Mucosa of descending colon (tissue), 3 donors: ENCODE results near the gene LAT. TPM values are rescaled to one million over a fixed set of nuclear protein-coding genes. Genes with fewer than 3 reads are reported as not detected.

Source experiments
- ATAC-seq: fragments of 200-7000 bp; cut with Tn5 transposase; one replicate; pipeline ENCODE4 v1.9.1; 2020; ENCODE audit warnings: mild to moderate bottlenecking, moderate library complexity
- DNase-seq, 3 donors: peaks; one replicate each; pipeline ENCODE4 v3.0.0-alpha.2; 2020
- H3K36me3 ChIP-seq: fragments of 200-600 bp; one replicate; pipeline ENCODE4 v1.8.0; 2021; ENCODE audit warnings: low read depth, mild to moderate bottlenecking
- H3K4me1 ChIP-seq: fragments of 200-600 bp; one replicate; pipeline ENCODE4 v1.8.0; 2021; ENCODE audit warnings: low read depth, mild to moderate bottlenecking
- H3K4me3 ChIP-seq: fragments of 200-600 bp; one replicate; pipeline ENCODE4 v1.8.0; 2021; ENCODE audit warnings: mild to moderate bottlenecking
- H3K9me3 ChIP-seq: fragments of 200-600 bp; one replicate; pipeline ENCODE4 v1.8.0; 2021; ENCODE audit warnings: mild to moderate bottlenecking
- CTCF ChIP-seq: fragments of 200-600 bp; IDR thresholded peaks from one replicate; pipeline ENCODE4 v1.8.0; 2022; ENCODE audit warnings: antibody characterized with exemption, mild to moderate bottlenecking
- intact Hi-C, 2 donors: fragments of 100-400 bp; cut with DNase I in 1 of 2; cut with micrococcal nuclease in 1 of 2; formaldehyde crosslinking; loops; one replicate each; pipeline versions ENCODE4 v1.11.0 to v1.11.1; 2022; cut with DNase I, micrococcal nuclease
- long read RNA-seq, 2 donors: library from polyadenylated mRNA; unstranded; transcript quantifications; one replicate each; pipeline ENCODE4 v2.0.0, GENCODE V29; 2019 to 2021
- total RNA-seq, 3 donors: library from RNA; stranded (reverse); fragmentation: NEBNext Ultra II Directional in 2 of 3; extraction: Animal tissue kit (Norgen Biotek cat#: 25700) in 2 of 3; gene quantifications; one replicate each; pipeline versions ENCODE4 v1.2.1 to v1.2.4, GENCODE V29; 2021 to 2023
- donor health status: DM: no; HTN: no; CAD: no; lungs with moderate emphysema.
- donor health status: DM: no; HTN: no; CAD: no.
- donor health status: DM: no; HTN: yes; CAD: no.

Gene LAT
- total RNA-seq, result 10 to 100 TPM in 2 of 3 donors, 1 to 10 TPM in 1; 8.5 to 13.0 (median 11.6) TPM
- long read RNA-seq, donor 1, partial matches to known transcripts, result 0 of 4 reads
- long read RNA-seq, donor 1, other reads (novel, unspliced or antisense), result 0 of 4 reads
- long read RNA-seq, donor 2, partial matches to known transcripts, result 0 of 3 reads
- long read RNA-seq, donor 2, other reads (novel, unspliced or antisense), result 0 of 3 reads

DNA sequence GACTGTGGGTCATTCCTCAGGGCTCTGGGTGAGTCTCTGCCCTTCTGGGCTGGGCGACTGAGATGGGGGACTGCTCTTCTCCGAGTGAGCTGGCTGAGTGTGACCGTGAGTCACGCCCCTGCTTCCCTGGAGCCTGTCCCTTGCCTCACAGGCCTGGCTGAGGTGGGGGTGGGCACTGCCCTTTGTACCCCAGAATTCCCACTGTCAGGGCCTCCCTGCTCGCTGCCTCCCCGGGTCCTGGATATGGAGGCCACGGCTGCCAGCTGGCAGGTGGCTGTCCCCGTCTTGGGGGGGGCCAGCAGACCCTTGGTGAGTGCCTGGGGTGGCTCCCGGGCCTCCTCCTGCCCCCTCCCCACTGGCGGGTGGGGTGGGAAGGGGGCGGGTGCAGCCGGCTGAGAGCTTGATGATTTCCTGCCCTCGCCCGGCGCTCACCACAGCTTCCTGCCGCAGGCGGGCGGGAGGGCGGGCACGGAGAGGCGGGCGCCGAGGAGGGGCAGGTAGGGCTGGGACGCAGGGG, at the start of gene LAT:
LAT (plus strand) TSS at position 434 of the 517 bp plus-strand sequence. CDS start 366 bp downstream, outside the sequence.
- intact Hi-C loops, result no loop called here
- H3K36me3 ChIP-seq, result no peaks in the 10 kb centered on the region
- ATAC-seq, result peak; percentile 76
- H3K4me1 ChIP-seq, result no peaks in the 10 kb centered on the region
- peaks cover 3% of the 10 kb centered on the region for H3K9me3 ChIP-seq
- DNase-seq, result peak; percentile 45 to 85 (median 71)
- TF ChIP-seq CTCF, result no peak
- H3K4me3 ChIP-seq, result no peak within 1 kb of the TSS

DNA sequence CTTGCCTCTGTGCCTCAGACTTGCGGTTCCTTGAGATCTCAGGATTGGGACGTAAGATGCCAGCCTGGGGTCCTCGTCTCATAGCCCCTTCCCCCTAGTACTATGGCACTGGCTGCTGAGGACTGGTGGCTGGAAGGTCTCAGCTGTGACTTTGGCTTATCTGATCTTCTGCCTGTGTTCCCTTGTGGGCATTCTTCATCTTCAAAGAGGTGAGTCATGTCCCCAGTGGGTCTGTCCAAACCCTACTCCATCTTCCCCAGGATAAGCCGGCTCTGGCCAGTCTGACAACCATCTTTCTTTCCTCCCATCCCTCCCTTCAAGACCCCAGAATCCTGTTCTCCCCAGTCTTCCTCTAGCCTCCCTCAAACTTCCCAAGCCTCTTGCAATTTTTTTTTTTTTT, 49.5 kb upstream of the LAT start:
- ATAC-seq, result no peak

DNA sequence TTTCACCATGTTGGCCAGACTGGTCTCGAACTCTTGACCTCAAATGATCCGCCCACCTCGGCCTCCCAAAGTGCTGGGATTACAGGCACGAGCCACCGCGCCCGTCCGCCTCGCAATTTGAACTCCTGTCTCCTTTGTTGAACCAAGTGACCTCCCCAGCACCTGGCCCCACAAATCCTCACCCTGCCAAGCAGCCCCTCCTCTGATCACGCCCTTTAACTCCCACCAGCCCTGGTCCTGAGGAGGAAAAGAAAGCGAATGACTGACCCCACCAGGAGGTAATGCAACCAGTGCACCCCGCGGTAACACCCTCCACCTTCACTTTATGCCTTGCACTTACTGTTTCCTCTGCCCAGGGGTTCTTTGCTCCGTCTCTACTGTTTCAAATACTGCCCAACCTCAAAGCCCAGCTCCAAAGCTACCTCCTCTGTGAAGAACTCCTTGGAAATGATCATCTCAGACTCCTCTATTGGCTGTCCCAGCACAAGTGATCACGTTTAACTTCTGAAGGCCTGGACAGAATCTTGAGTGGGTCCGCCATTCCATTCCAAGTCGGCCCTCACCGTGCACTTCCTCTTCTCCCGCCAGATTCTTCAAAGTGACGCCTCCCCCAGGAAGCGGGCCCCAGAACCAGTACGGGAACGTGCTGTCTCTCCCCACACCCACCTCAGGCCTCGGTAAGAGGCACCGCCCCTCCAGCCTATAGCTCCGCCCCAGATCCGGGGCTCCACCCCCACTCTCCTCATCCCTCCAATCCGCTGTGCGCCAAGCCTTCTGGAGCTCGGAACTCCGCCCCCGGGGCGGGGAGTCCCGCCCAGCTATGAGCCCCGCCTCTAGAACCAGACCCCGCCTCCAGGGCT, 48.7 kb upstream of the LAT start:
- Histone ChIP-seq H3K36me3 (no peaks in the 10 kb centered on the region), H3K4me3 (no peak overlapping the region), H3K9me3 (no peaks in the 10 kb centered on the region), H3K4me1 (peaks cover 5% of the 10 kb centered on the region)
- intact Hi-C loops, result no loop called here
- DNase-seq (peak; percentile 92 to 96 (median 93)), ATAC-seq (peak; percentile 99)
- no peak for TF ChIP-seq CTCF

More for the DNA sequence above, 49.5 kb upstream of the LAT start:
- Histone ChIP-seq H3K4me1 (peaks cover 5% of the 10 kb centered on the region), H3K36me3 (no peaks in the 10 kb centered on the region), H3K4me3 (no peak overlapping the region), H3K9me3 (no peaks in the 10 kb centered on the region)
- no peak for TF ChIP-seq CTCF
- intact Hi-C loops, result no loop called here
- DNase-seq, result no peak

- no peak overlapping the region for H3K4me3 ChIP-seq
- intact Hi-C loops, result no loop called here
Measured at GRCh38 chr16:28936784-28937155, 48.1 kb upstream of the LAT start.

More at GRCh38 chr16:28936784-28937155, 48.1 kb upstream of the LAT start:
- DNase-seq (no peak), ATAC-seq (no peak)
- Histone ChIP-seq H3K4me1 (peaks cover 5% of the 10 kb centered on the region), H3K9me3 (no peaks in the 10 kb centered on the region), H3K36me3 (no peaks in the 10 kb centered on the region)
- no peak for TF ChIP-seq CTCF
